SK-N-MC (cell line): Measurements from ENCODE around the gene TRIM73.
"Not testable (repeated sequence)": the region's sequence is repeated elsewhere in the genome, so short reads cannot be mapped to it uniquely, and the experiment has no call there.

Source experiments
- DNase-seq: peaks from one replicate; pipeline ENCODE4 v3.0.0-alpha.2; 2011; ENCODE audit warnings: low read depth, low spot score
- H3K27ac ChIP-seq: fragments of 200-600 bp; sonication (generic); 2 replicates; pipeline ENCODE4 v1.5.1; 2016; ENCODE audit warnings: mixed run types
- H3K36me3 ChIP-seq: fragments of 200-600 bp; sonication (generic); 2 replicates; pipeline ENCODE4 v1.6.1; 2017; ENCODE audit warnings: antibody characterized with exemption, low read length, mixed read lengths; ENCODE audit not compliant: insufficient read depth
- H3K4me3 ChIP-seq: fragments of 200-600 bp; sonication (generic); 2 replicates; pipeline ENCODE4 v1.5.1; 2016
- H3K9ac ChIP-seq: fragments of 200-600 bp; sonication (generic); 2 replicates; pipeline ENCODE4 v1.8.0; 2017; ENCODE audit warnings: mixed run types, mixed read lengths; ENCODE audit not compliant: insufficient read length
- H3K9me3 ChIP-seq: fragments of 200-600 bp; sonication (generic); 2 replicates; pipeline ENCODE4 v1.6.1; 2017; ENCODE audit warnings: low read depth, mild to moderate bottlenecking, antibody characterized with exemption, low read length, moderate library complexity, mixed read lengths

Gene TRIM73

GRCh38 chr7:75404663-75405062 lies 9.2 kb downstream of the TRIM73 start:
- H3K36me3 ChIP-seq, H3K4me3 ChIP-seq, DNase-seq, H3K27ac ChIP-seq, H3K9me3 ChIP-seq, H3K9ac ChIP-seq: not testable (repeated sequence)

- not testable (repeated sequence) for H3K9me3 ChIP-seq, H3K9ac ChIP-seq, H3K36me3 ChIP-seq, H3K27ac ChIP-seq, DNase-seq
- H3K4me3 ChIP-seq, result peak overlapping the region; percentile 42; the same call in 1 of the 2 replicates
Observed at GRCh38 chr7:75409880-75410822, 14.7 kb downstream of the TRIM73 start.

- not testable (repeated sequence) for H3K27ac ChIP-seq, DNase-seq, H3K36me3 ChIP-seq, H3K9me3 ChIP-seq, H3K9ac ChIP-seq, H3K4me3 ChIP-seq
Observed at GRCh38 chr7:75410823-75411173, 15.4 kb downstream of the TRIM73 start.

- not testable (repeated sequence) for H3K9me3 ChIP-seq, H3K27ac ChIP-seq, DNase-seq, H3K4me3 ChIP-seq, H3K9ac ChIP-seq, H3K36me3 ChIP-seq
Observed at GRCh38 chr7:75414204-75414603, 18.8 kb downstream of the TRIM73 start.

- H3K36me3 ChIP-seq, DNase-seq, H3K9ac ChIP-seq, H3K27ac ChIP-seq, H3K4me3 ChIP-seq, H3K9me3 ChIP-seq: not testable (repeated sequence)
Observed at GRCh38 chr7:75414708-75415427, 19.4 kb downstream of the TRIM73 start.

- not testable (repeated sequence) for H3K36me3 ChIP-seq, H3K9ac ChIP-seq, DNase-seq, H3K4me3 ChIP-seq, H3K9me3 ChIP-seq, H3K27ac ChIP-seq
Observed at GRCh38 chr7:75415428-75415817, 20.0 kb downstream of the TRIM73 start.

- not testable (repeated sequence) for H3K4me3 ChIP-seq, H3K9me3 ChIP-seq, H3K36me3 ChIP-seq, H3K27ac ChIP-seq, DNase-seq, H3K9ac ChIP-seq
Observed at GRCh38 chr7:75415829-75416373, 20.5 kb downstream of the TRIM73 start.

GRCh38 chr7:75416787-75417186 lies 21.4 kb downstream of the TRIM73 start:
- H3K27ac ChIP-seq, H3K36me3 ChIP-seq, H3K4me3 ChIP-seq, H3K9me3 ChIP-seq, DNase-seq, H3K9ac ChIP-seq: not testable (repeated sequence)

GRCh38 chr7:75418292-75418858 lies 22.9 kb downstream of the TRIM73 start:
- DNase-seq, H3K9me3 ChIP-seq, H3K9ac ChIP-seq, H3K36me3 ChIP-seq, H3K4me3 ChIP-seq, H3K27ac ChIP-seq: not testable (repeated sequence)

GRCh38 chr7:75419210-75419609 lies 23.8 kb downstream of the TRIM73 start:
- not testable (repeated sequence) for H3K36me3 ChIP-seq, H3K27ac ChIP-seq, H3K4me3 ChIP-seq, H3K9ac ChIP-seq, H3K9me3 ChIP-seq, DNase-seq

- not testable (repeated sequence) for H3K36me3 ChIP-seq, H3K9ac ChIP-seq, H3K9me3 ChIP-seq, H3K4me3 ChIP-seq, H3K27ac ChIP-seq, DNase-seq
Observed at GRCh38 chr7:75419693-75420092, 24.3 kb downstream of the TRIM73 start.

GRCh38 chr7:75420152-75420551 lies 24.7 kb downstream of the TRIM73 start:
- not testable (repeated sequence) for H3K9ac ChIP-seq, H3K36me3 ChIP-seq

GRCh38 chr7:75421798-75422710 lies 26.6 kb downstream of the TRIM73 start:
- not testable (repeated sequence) for DNase-seq, H3K27ac ChIP-seq, H3K4me3 ChIP-seq, H3K36me3 ChIP-seq, H3K9me3 ChIP-seq, H3K9ac ChIP-seq

More at GRCh38 chr7:75420152-75420551, 24.7 kb downstream of the TRIM73 start:
- not testable (repeated sequence) for DNase-seq, H3K27ac ChIP-seq, H3K9me3 ChIP-seq, H3K4me3 ChIP-seq
